CD4-positive, alpha-beta T cell (primary cell): ENCODE data around the gene MTSS2. TPM values are rescaled to one million over a fixed set of nuclear protein-coding genes. Genes with fewer than 3 reads are reported as not detected.

Experiments
- ATAC-seq: fragments of 200-7000 bp; cut with Tn5 transposase; one replicate; pipeline ENCODE4 v1.10.0; 2022; ENCODE audit warnings: mild to moderate bottlenecking; ENCODE audit not compliant: poor library complexity
- CTCF ChIA-PET: fragments of 350-600 bp; sonication (Branson Sonifier 250); formaldehyde crosslinking; loops from one replicate; lab custom pipeline; 2021; ENCODE audit warnings: antibody characterized with exemption, inconsistent platforms; lab: Charles Lee
- POLR2A ChIA-PET: fragments of 350-600 bp; sonication (Branson Sonifier 250); formaldehyde crosslinking; loops from one replicate; lab custom pipeline; 2021; ENCODE audit warnings: antibody characterized with exemption, inconsistent platforms; lab: Charles Lee
- DNase-seq, 14 experiments: peaks; one replicate each; pipeline ENCODE4 v3.0.0-alpha.2; 2013 to 2020; ENCODE audit warnings: mixed read lengths in 2 of 14
- H3K27ac ChIP-seq, 2 donors: one replicate each; pipeline versions ENCODE4 v1.5.1 to v1.7.0; 2013; ENCODE audit warnings: low read length in 2 of 2, low read depth in 1 of 2, mild to moderate bottlenecking in 1 of 2
- H3K27me3 ChIP-seq, 2 experiments: 1 replicate in 1 of 2; 2 replicates in 1 of 2; pipeline versions ENCODE4 v1.6.1 to v1.7.0; 2013; ENCODE audit warnings: low read length in 2 of 2, control low read depth in 1 of 2, mild to moderate bottlenecking in 1 of 2, moderate library complexity in 1 of 2; ENCODE audit not compliant: insufficient read depth in 2 of 2, control insufficient read depth in 1 of 2
- H3K36me3 ChIP-seq: one replicate; pipeline ENCODE4 v1.6.1; 2013; ENCODE audit warnings: low read length, control low read depth; ENCODE audit not compliant: insufficient read depth
- H3K4me1 ChIP-seq: one replicate; pipeline ENCODE4 v1.6.1; 2013; ENCODE audit warnings: low read length, control low read depth; ENCODE audit not compliant: insufficient read depth
- H3K4me3 ChIP-seq: one replicate; pipeline ENCODE4 v1.5.1; 2013; ENCODE audit warnings: mild to moderate bottlenecking, low read length, moderate library complexity
- H3K9me3 ChIP-seq, 2 experiments: 1 replicate in 1 of 2; 2 replicates in 1 of 2; pipeline versions ENCODE4 v1.6.1 to v1.7.0; 2013; ENCODE audit warnings: low read length in 2 of 2, mild to moderate bottlenecking in 2 of 2, control low read depth in 1 of 2, moderate library complexity in 1 of 2; ENCODE audit not compliant: control insufficient read depth in 1 of 2, insufficient read depth in 1 of 2
- H3K27ac Mint-ChIP-seq: one replicate; pipeline ENCODE4 v1.8.0; 2020; ENCODE audit warnings: mixed read lengths
- H3K27me3 Mint-ChIP-seq: one replicate; pipeline ENCODE4 v1.8.0; 2021; ENCODE audit warnings: mixed read lengths
- H3K36me3 Mint-ChIP-seq: one replicate; pipeline ENCODE4 v1.8.0; 2021; ENCODE audit warnings: low read depth, mixed read lengths
- H3K4me1 Mint-ChIP-seq: one replicate; pipeline ENCODE4 v1.8.0; 2021; ENCODE audit warnings: low read depth, mixed read lengths
- H3K4me3 Mint-ChIP-seq: one replicate; pipeline ENCODE4 v1.8.0; 2020; ENCODE audit warnings: mild to moderate bottlenecking, mixed read lengths
- H3K9me3 Mint-ChIP-seq: one replicate; pipeline ENCODE4 v1.8.0; 2020; ENCODE audit warnings: mixed read lengths
- CTCF ChIP-seq: fragments of 200-600 bp; IDR thresholded peaks from one replicate; pipeline ENCODE4 v1.8.0; 2022; ENCODE audit warnings: antibody characterized with exemption, mild to moderate bottlenecking
- intact Hi-C, 2 experiments: fragments of 100-400 bp; cut with DNase I in 1 of 2; cut with micrococcal nuclease in 1 of 2; formaldehyde crosslinking; loops; one replicate each; pipeline versions ENCODE4 v1.15.1 to v1.9.0; 2023 to 2025; cut with DNase I, micrococcal nuclease
- total RNA-seq, 174 experiments: library from RNA in 2 of 174; stranded (reverse) in 2 of 174; gene quantifications; one replicate each; pipeline ENCODE4 v1.2.3 and lab custom pipeline; 2021 to 2026

Gene MTSS2
- total RNA-seq, 2 experiments from 2014 or later, result 15.4 to 16.4 TPM

- H3K27ac ChIP-seq, result no peak overlapping the region
- H3K4me3 Mint-ChIP-seq, result no peak overlapping the region
- no peaks in the 10 kb centered on the region for H3K27me3 Mint-ChIP-seq
- DNase-seq, result no peak
- no peak for TF ChIP-seq CTCF
- no peak for ATAC-seq
- H3K27me3 ChIP-seq, result no peaks in the 10 kb centered on the region
- H3K36me3 Mint-ChIP-seq, result peaks cover 16% of the 10 kb centered on the region
- ChIA-PET POLR2A (no interaction called here), CTCF (no interaction called here)
- peak overlapping the region; percentile 14 for H3K27ac Mint-ChIP-seq
- H3K4me1 ChIP-seq, result no peaks in the 10 kb centered on the region
- no peak overlapping the region for H3K4me3 ChIP-seq
- intact Hi-C loops, result no loop called here
- H3K9me3 Mint-ChIP-seq, result no peaks in the 10 kb centered on the region
- H3K36me3 ChIP-seq, result peaks cover 14% of the 10 kb centered on the region
- no peaks in the 10 kb centered on the region for H3K9me3 ChIP-seq
- H3K4me1 Mint-ChIP-seq, result peaks cover 4% of the 10 kb centered on the region
Observed at GRCh38 chr16:70708366-70709246, 22.8 kb upstream of the MTSS2 start.

GRCh38 chr16:70706948-70707465 lies 21.2 kb upstream of the MTSS2 start:
- Histone ChIP-seq H3K4me1 (no peaks in the 10 kb centered on the region), H3K9me3 (no peaks in the 10 kb centered on the region), H3K36me3 (peaks cover 12% of the 10 kb centered on the region), H3K27ac (no peak overlapping the region), H3K27me3 (no peaks in the 10 kb centered on the region), H3K4me3 (no peak overlapping the region)
- POLR2A ChIA-PET, result no interaction called here
- H3K4me3 Mint-ChIP-seq, result no peak overlapping the region
- H3K27ac Mint-ChIP-seq, result no peak overlapping the region
- peaks cover 16% of the 10 kb centered on the region for H3K36me3 Mint-ChIP-seq
- no peaks in the 10 kb centered on the region for H3K27me3 Mint-ChIP-seq
- no peak for TF ChIP-seq CTCF
- CTCF ChIA-PET, result no interaction called here
- intact Hi-C loops, result no loop called here
- H3K4me1 Mint-ChIP-seq, result peaks cover 4% of the 10 kb centered on the region
- DNase-seq (no peak), ATAC-seq (no peak)
- H3K9me3 Mint-ChIP-seq, result no peaks in the 10 kb centered on the region

GRCh38 chr16:70705056-70705455 lies 19.2 kb upstream of the MTSS2 start:
- TF ChIP-seq CTCF, result no peak
- Mint-ChIP-seq H3K27ac (no peak overlapping the region), H3K9me3 (no peaks in the 10 kb centered on the region), H3K36me3 (peaks cover 9% of the 10 kb centered on the region), H3K4me1 (no peaks in the 10 kb centered on the region), H3K27me3 (no peaks in the 10 kb centered on the region), H3K4me3 (no peak overlapping the region)
- Histone ChIP-seq H3K27ac (no peak overlapping the region), H3K27me3 (no peaks in the 10 kb centered on the region), H3K4me3 (no peak overlapping the region), H3K4me1 (no peaks in the 10 kb centered on the region), H3K9me3 (no peaks in the 10 kb centered on the region), H3K36me3 (no peaks in the 10 kb centered on the region)
- POLR2A ChIA-PET, result no interaction called here
- CTCF ChIA-PET, result no interaction called here
- intact Hi-C loops, result no loop called here
- ATAC-seq (no peak), DNase-seq (no peak)
